Astrocyte (in vitro differentiated cells and primary cell): Measurements from ENCODE around the gene MBNL2. TPM values are rescaled to one million over a fixed set of nuclear protein-coding genes. Genes with fewer than 3 reads are reported as not detected.

Experiments
- DNase-seq: peaks from one replicate; pipeline ENCODE4 v3.0.0-alpha.2; 2010; ENCODE audit warnings: low read depth
- FAIRE-seq: peaks from 2 replicates; lab custom pipeline; 2011; peaks lifted over from hg19 to GRCh38; lab: Jason Lieb, UNC
- H2AFZ ChIP-seq: 2 replicates; pipeline ENCODE4 v1.6.0; 2012; ENCODE audit warnings: low read depth, low read length, inconsistent platforms
- H3K27ac ChIP-seq: 2 replicates; pipeline ENCODE4 v1.5.1; 2011; ENCODE audit warnings: low read depth, low read length, inconsistent platforms
- H3K27me3 ChIP-seq: 2 replicates; pipeline ENCODE4 v1.6.0; 2011; ENCODE audit warnings: low read length, inconsistent platforms; ENCODE audit not compliant: insufficient read depth
- H3K36me3 ChIP-seq: 2 replicates; pipeline ENCODE4 v1.5.1; 2011; ENCODE audit warnings: low read length, inconsistent platforms; ENCODE audit not compliant: insufficient read depth
- H3K4me1 ChIP-seq: 2 replicates; pipeline ENCODE4 v1.5.1; 2011; ENCODE audit warnings: low read length, inconsistent platforms; ENCODE audit not compliant: insufficient read depth
- H3K4me2 ChIP-seq: 2 replicates; pipeline ENCODE4 v1.6.0; 2012; ENCODE audit warnings: low read length, inconsistent platforms
- H3K4me3 ChIP-seq: 2 replicates; pipeline ENCODE4 v1.5.1; 2011; ENCODE audit warnings: low read depth, mild to moderate bottlenecking, low read length, inconsistent platforms; ENCODE audit not compliant: insufficient read depth
- H3K79me2 ChIP-seq: 2 replicates; pipeline ENCODE4 v1.6.0; 2012; ENCODE audit warnings: mild to moderate bottlenecking, low read length, inconsistent platforms; ENCODE audit not compliant: insufficient read depth
- H3K9ac ChIP-seq: 2 replicates; pipeline ENCODE4 v1.6.0; 2012; ENCODE audit warnings: mild to moderate bottlenecking, low read length, inconsistent platforms
- H3K9me3 ChIP-seq: 2 replicates; pipeline ENCODE4 v1.5.1; 2012; ENCODE audit warnings: low read depth, mild to moderate bottlenecking, low read length, inconsistent platforms; ENCODE audit not compliant: insufficient read depth
- H4K20me1 ChIP-seq: 2 replicates; pipeline ENCODE4 v1.6.0; 2012; ENCODE audit warnings: low read length, inconsistent platforms; ENCODE audit not compliant: insufficient read depth
- H3K27ac Mint-ChIP-seq: one replicate; pipeline ENCODE4 v1.8.0; 2021; ENCODE audit warnings: mild to moderate bottlenecking, mixed read lengths; ENCODE audit not compliant: unreplicated experiment
- H3K27me3 Mint-ChIP-seq: one replicate; pipeline ENCODE4 v1.8.0; 2021; ENCODE audit warnings: low read depth, mixed read lengths; ENCODE audit not compliant: unreplicated experiment
- H3K36me3 Mint-ChIP-seq: one replicate; pipeline ENCODE4 v1.8.0; 2021; ENCODE audit warnings: low read depth, mixed read lengths; ENCODE audit not compliant: unreplicated experiment
- H3K4me1 Mint-ChIP-seq: one replicate; pipeline ENCODE4 v1.8.0; 2021; ENCODE audit warnings: low read depth, mixed read lengths; ENCODE audit not compliant: unreplicated experiment
- H3K4me3 Mint-ChIP-seq: one replicate; pipeline ENCODE4 v1.8.0; 2021; ENCODE audit warnings: mild to moderate bottlenecking, moderate library complexity, mixed read lengths; ENCODE audit not compliant: unreplicated experiment
- H3K9me3 Mint-ChIP-seq: one replicate; pipeline ENCODE4 v1.8.0; 2021; ENCODE audit warnings: mild to moderate bottlenecking, mixed read lengths; ENCODE audit not compliant: unreplicated experiment
- CTCF ChIP-seq: IDR thresholded peaks from 2 replicates; pipeline ENCODE4 v1.5.1; 2011; ENCODE audit warnings: low read depth, mild to moderate bottlenecking, inconsistent platforms, low read length, moderate library complexity; ENCODE audit not compliant: insufficient read depth
- EZH2 ChIP-seq: IDR thresholded peaks from 2 replicates; pipeline ENCODE4 v1.6.1; 2012; ENCODE audit warnings: mild to moderate bottlenecking, low read length, inconsistent platforms; ENCODE audit not compliant: insufficient read depth
- total RNA-seq: library from RNA; stranded (reverse); gene quantifications from 2 replicates; pipeline ENCODE4 v1.2.1, GENCODE V29; 2021

Gene MBNL2
- total RNA-seq, 1 donor from 2014 or later: 66.5 TPM

DNA sequence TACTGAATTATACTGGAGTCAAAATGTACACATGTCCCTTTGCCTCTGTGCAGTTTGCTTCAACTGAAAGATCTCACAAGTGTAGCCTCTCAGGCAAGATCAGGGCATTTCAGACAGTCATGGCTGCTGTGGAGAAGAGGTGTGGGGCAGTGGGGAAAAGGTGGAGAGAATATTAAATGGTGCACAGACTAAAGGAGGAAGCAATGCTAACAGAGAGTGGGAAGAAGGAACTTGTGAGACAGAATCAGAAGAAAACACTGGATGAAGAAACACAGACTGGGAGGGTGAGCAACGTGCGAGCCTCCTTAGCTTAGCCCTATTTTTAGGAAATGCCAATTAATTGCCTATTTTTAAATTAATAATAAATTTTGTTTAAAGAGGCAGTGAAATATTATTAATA lies 162.2 kb downstream of the MBNL2 start:
- no peaks in the 10 kb centered on the region for H3K27me3 ChIP-seq
- H3K9me3 ChIP-seq: no peaks in the 10 kb centered on the region
- no peak overlapping the region for H3K27ac ChIP-seq
- no peaks in the 10 kb centered on the region for H3K9me3 Mint-ChIP-seq
- H3K4me1 Mint-ChIP-seq: peaks cover 11% of the 10 kb centered on the region
- H3K4me3 Mint-ChIP-seq: no peak overlapping the region
- H3K4me1 ChIP-seq: no peaks in the 10 kb centered on the region
- H3K27me3 Mint-ChIP-seq: no peaks in the 10 kb centered on the region
- H3K9ac ChIP-seq: no peak overlapping the region
- DNase-seq (no peak), FAIRE-seq (no peak)
- no peak overlapping the region for H3K4me3 ChIP-seq
- no peak overlapping the region for H2AFZ ChIP-seq
- TF ChIP-seq EZH2 (no peak), CTCF (no peak)
- no peak overlapping the region for H3K4me2 ChIP-seq
- H4K20me1 ChIP-seq: peaks cover 4% of the 10 kb centered on the region
- peaks cover 31% of the 10 kb centered on the region for H3K36me3 Mint-ChIP-seq
- no peak overlapping the region for H3K27ac Mint-ChIP-seq
- H3K36me3 ChIP-seq: peaks cover 16% of the 10 kb centered on the region
- no peaks in the 10 kb centered on the region for H3K79me2 ChIP-seq

DNA sequence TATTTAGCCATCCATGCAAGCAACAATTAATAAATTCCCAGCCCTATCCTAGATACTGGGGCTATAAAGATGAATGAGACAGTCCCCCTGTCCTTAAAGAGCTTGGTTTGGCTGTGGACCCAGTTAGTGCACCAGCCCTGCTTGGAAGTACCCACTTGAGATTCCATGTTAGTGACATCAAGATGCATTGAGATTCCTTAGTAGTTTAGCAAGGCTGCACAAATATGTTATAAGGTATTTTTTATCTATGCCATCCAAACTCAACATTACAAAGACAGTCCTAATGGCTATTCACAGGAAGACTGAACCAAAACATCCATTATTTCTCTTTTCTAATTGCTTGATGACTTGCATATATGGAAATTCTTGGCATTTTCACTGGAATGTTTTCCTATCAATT lies 163.0 kb downstream of the MBNL2 start:
- no peak overlapping the region for H3K27ac Mint-ChIP-seq
- Histone ChIP-seq H3K4me1 (no peaks in the 10 kb centered on the region), H2AFZ (no peak overlapping the region), H3K4me3 (no peak overlapping the region), H3K9ac (no peak overlapping the region), H3K36me3 (peaks cover 16% of the 10 kb centered on the region), H3K79me2 (no peaks in the 10 kb centered on the region), H3K27ac (no peak overlapping the region), H3K27me3 (no peaks in the 10 kb centered on the region), H4K20me1 (peaks cover 4% of the 10 kb centered on the region), H3K9me3 (no peaks in the 10 kb centered on the region), H3K4me2 (no peak overlapping the region)
- no peak for FAIRE-seq
- peaks cover 12% of the 10 kb centered on the region for H3K4me1 Mint-ChIP-seq
- H3K36me3 Mint-ChIP-seq: peaks cover 31% of the 10 kb centered on the region
- H3K4me3 Mint-ChIP-seq: no peak overlapping the region
- H3K9me3 Mint-ChIP-seq: no peaks in the 10 kb centered on the region
- H3K27me3 Mint-ChIP-seq: no peaks in the 10 kb centered on the region
- DNase-seq: peak; percentile 69
- no peak for TF ChIP-seq CTCF
- TF ChIP-seq EZH2: no peak

DNA sequence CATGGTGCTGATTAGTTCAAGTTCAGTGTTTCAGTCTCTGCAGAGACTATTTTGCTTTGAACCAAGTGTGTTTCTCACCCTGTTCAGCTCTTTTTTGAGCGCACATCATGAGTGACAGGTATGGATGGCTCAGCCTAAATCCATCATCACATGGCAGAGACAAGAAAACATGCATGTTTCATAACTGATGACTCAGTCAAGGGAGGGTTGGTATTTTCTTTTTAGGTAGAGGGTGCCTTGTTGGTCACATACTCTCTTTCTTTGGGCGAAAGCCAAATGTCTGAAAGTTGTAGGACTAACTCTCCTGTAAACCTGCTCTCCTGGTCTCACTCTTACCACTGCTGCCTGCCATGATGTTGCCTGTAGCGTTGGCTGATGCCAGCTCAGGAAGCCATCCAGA lies 163.7 kb downstream of the MBNL2 start:
- Mint-ChIP-seq H3K27me3 (no peaks in the 10 kb centered on the region), H3K9me3 (no peaks in the 10 kb centered on the region), H3K4me3 (no peak overlapping the region), H3K27ac (no peak overlapping the region), H3K4me1 (peaks cover 13% of the 10 kb centered on the region), H3K36me3 (peaks cover 26% of the 10 kb centered on the region)
- Histone ChIP-seq H3K9me3 (no peaks in the 10 kb centered on the region), H4K20me1 (peaks cover 4% of the 10 kb centered on the region), H3K36me3 (peaks cover 16% of the 10 kb centered on the region), H3K9ac (no peak overlapping the region), H3K4me3 (no peak overlapping the region), H2AFZ (no peak overlapping the region), H3K79me2 (no peaks in the 10 kb centered on the region), H3K27me3 (no peaks in the 10 kb centered on the region), H3K27ac (no peak overlapping the region), H3K4me2 (no peak overlapping the region), H3K4me1 (no peaks in the 10 kb centered on the region)
- TF ChIP-seq EZH2: no peak
- no peak for TF ChIP-seq CTCF
- peak; percentile 27 for DNase-seq
- peak; percentile 64 for FAIRE-seq
